ENCODE results near the gene TUBB1.

Gene TUBB1

DNA sequence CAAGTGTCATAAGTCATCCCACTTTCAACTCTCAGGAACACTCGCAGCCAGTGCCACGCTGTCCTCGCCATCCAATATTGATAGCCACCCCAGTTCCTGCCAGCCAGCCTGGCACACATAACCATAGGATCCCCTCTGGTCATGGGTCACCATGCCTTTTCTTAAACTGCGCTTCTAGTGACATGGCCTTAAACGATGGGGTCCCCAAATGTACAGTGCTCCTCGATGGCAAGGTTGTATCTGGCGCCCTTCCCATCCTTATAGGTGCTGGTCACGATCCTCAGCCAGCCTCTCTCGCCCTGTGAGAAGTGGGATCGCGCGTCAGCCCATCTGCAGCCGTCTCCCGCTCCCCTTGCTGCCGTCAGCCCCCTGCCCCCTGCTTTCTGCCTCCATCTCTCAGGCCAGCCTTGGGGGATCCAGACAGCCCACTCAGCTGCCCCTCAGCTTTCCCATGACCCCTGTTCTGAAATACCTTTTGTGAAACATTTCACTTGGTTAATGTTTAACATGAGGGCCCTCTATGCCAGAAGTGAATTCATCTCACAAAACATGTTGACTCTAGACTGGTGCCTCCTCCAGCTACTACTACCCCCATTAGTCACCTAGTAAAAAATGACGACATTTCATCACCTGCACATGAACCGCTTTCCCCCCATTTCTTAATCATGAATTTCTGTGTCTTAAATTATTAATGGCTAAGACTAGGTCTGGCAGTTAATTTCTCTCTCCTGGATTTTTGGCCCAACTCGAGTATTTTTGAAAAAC, 23.6 kb upstream of the TUBB1 start:
- TF ChIP-seq, protein P1, sequence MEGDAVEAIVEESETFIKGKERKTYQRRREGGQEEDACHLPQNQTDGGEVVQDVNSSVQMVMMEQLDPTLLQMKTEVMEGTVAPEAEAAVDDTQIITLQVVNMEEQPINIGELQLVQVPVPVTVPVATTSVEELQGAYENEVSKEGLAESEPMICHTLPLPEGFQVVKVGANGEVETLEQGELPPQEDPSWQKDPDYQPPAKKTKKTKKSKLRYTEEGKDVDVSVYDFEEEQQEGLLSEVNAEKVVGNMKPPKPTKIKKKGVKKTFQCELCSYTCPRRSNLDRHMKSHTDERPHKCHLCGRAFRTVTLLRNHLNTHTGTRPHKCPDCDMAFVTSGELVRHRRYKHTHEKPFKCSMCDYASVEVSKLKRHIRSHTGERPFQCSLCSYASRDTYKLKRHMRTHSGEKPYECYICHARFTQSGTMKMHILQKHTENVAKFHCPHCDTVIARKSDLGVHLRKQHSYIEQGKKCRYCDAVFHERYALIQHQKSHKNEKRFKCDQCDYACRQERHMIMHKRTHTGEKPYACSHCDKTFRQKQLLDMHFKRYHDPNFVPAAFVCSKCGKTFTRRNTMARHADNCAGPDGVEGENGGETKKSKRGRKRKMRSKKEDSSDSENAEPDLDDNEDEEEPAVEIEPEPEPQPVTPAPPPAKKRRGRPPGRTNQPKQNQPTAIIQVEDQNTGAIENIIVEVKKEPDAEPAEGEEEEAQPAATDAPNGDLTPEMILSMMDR (IDR thresholded peaks at IDR 0.05; ENCODE audit: insufficient read depth, low read length, poor library complexity, severe bottlenecking) = no peak
- no peak for TF ChIP-seq EZH2phosphoT487 (conservative IDR thresholded peaks at IDR 0.05; ENCODE audit: low read length)
- Histone ChIP-seq H3K9me2 (replicated peaks; ENCODE audit: insufficient read depth, low read length) (no peaks in the 10 kb centered on the region), H3F3A (ENCODE audit: insufficient read depth) (peaks cover 42% of the 10 kb centered on the region)

DNA sequence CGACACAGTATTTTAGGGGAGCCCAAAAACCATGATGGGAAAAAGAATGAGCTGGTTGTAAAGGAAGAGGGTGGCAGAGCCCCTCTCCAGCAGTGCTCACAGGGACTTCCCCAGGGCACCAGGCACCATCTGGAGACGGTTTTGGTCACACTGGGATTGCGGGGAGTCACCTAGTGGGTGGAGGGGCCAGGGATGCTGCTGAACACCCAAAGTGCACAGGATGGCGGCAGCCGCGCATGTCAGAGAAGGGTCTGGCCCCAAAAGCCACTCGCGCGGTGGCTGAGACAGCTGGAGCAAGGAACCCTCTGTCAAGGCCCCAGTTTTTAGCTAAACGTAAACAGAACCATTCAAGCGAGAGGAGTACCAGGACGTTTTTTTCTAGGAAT, 23.0 kb upstream of the TUBB1 start:
- Histone ChIP-seq H2AFZ (ENCODE audit: low read depth, low read length, severe bottlenecking) (no peak overlapping the region), H3K9me3 (ENCODE audit: insufficient read depth, low read length) (no peaks in the 10 kb centered on the region), H4K20me1 (ENCODE audit: low read depth, low read length) (no peaks in the 10 kb centered on the region), H3F3A (ENCODE audit: insufficient read depth) (peaks cover 40% of the 10 kb centered on the region), H3K79me2 (ENCODE audit: insufficient read depth, low read length) (no peaks in the 10 kb centered on the region), H3K36me3 (ENCODE audit: low read length) (peaks cover 15% of the 10 kb centered on the region), H3K27me3 (ENCODE audit: low read length) (no peaks in the 10 kb centered on the region), H3K9me2 (replicated peaks; ENCODE audit: insufficient read depth, low read length) (no peaks in the 10 kb centered on the region), H3K27ac (ENCODE audit: low read depth, low read length) (no peak overlapping the region), H3K4me2 (ENCODE audit: low read depth, low read length, poor library complexity, severe bottlenecking) (no peak overlapping the region), H3K4me3 (ENCODE audit: insufficient read depth, low read length, poor library complexity, severe bottlenecking) (no peak overlapping the region), H3K9ac (ENCODE audit: low read length) (no peak overlapping the region)
- TF ChIP-seq EZH2phosphoT487 (conservative IDR thresholded peaks at IDR 0.05; ENCODE audit: low read length) = no peak
- TF ChIP-seq, protein P1 (IDR thresholded peaks at IDR 0.05; ENCODE audit: insufficient read depth, low read length, poor library complexity, severe bottlenecking) = no peak

More for the DNA sequence above, 23.6 kb upstream of the TUBB1 start:
- H3K4me2 ChIP-seq (ENCODE audit: low read depth, low read length, poor library complexity, severe bottlenecking) = no peak overlapping the region
- no peak overlapping the region for H3K9ac ChIP-seq (ENCODE audit: low read length)
- H2AFZ ChIP-seq (ENCODE audit: low read depth, low read length, severe bottlenecking) = no peak overlapping the region
- no peak overlapping the region for H3K27ac ChIP-seq (ENCODE audit: low read depth, low read length)
- no peak overlapping the region for H3K4me3 ChIP-seq (ENCODE audit: insufficient read depth, low read length, poor library complexity, severe bottlenecking)
- H3K27me3 ChIP-seq (ENCODE audit: low read length) = no peaks in the 10 kb centered on the region
- no peaks in the 10 kb centered on the region for H4K20me1 ChIP-seq (ENCODE audit: low read depth, low read length)
- peaks cover 15% of the 10 kb centered on the region for H3K36me3 ChIP-seq (ENCODE audit: low read length)
- H3K79me2 ChIP-seq (ENCODE audit: insufficient read depth, low read length) = no peaks in the 10 kb centered on the region
- no peaks in the 10 kb centered on the region for H3K9me3 ChIP-seq (ENCODE audit: insufficient read depth, low read length)

DNA sequence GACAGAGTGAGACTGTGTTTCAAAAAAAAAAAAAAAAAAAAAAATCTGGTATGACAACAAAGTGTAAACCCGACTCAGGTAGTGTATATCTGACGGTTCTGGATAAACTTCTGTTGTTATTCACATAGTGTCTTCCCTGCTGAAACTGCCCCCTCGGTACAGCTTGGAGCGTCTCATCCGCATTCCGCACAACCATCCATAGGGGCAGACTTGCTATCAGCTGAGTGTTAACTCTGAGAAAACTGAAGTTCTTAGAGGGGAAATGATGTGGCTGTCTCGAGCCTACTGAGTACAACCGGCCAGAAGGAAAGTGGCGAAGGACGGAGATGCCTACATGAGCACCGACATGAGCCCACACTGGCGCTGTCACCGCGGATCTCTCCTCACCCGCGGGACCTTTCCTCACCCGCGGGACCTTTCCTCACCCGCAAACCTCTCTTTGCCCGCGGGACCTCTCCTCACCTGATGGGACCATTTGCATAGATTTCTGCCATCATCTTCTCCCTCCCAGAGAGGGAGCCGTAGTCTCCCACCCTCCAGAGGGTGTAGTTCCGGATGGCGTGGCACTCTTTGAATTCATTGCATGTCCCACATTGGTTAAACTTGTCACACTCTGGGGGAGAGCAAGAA, 22.0 kb upstream of the TUBB1 start:
- peaks cover 15% of the 10 kb centered on the region for H3K36me3 ChIP-seq (ENCODE audit: low read length)
- no peaks in the 10 kb centered on the region for H3K27me3 ChIP-seq (ENCODE audit: low read length)
- H3K4me2 ChIP-seq (ENCODE audit: low read depth, low read length, poor library complexity, severe bottlenecking) = no peak overlapping the region
- no peaks in the 10 kb centered on the region for H4K20me1 ChIP-seq (ENCODE audit: low read depth, low read length)
- peaks cover 35% of the 10 kb centered on the region for H3F3A ChIP-seq (ENCODE audit: insufficient read depth)
- TF ChIP-seq EZH2phosphoT487 (conservative IDR thresholded peaks at IDR 0.05; ENCODE audit: low read length) = no peak
- TF ChIP-seq, protein P1 (IDR thresholded peaks at IDR 0.05; ENCODE audit: insufficient read depth, low read length, poor library complexity, severe bottlenecking) = no peak
- no peak overlapping the region for H3K4me3 ChIP-seq (ENCODE audit: insufficient read depth, low read length, poor library complexity, severe bottlenecking)
- no peaks in the 10 kb centered on the region for H3K79me2 ChIP-seq (ENCODE audit: insufficient read depth, low read length)
- H3K9me3 ChIP-seq (ENCODE audit: insufficient read depth, low read length) = no peaks in the 10 kb centered on the region
- no peak overlapping the region for H3K9ac ChIP-seq (ENCODE audit: low read length)
- H2AFZ ChIP-seq (ENCODE audit: low read depth, low read length, severe bottlenecking) = no peak overlapping the region
- H3K9me2 ChIP-seq (replicated peaks; ENCODE audit: insufficient read depth, low read length) = no peaks in the 10 kb centered on the region
- no peak overlapping the region for H3K27ac ChIP-seq (ENCODE audit: low read depth, low read length)

Data from SU-DHL-6 (cell line).